AG10803 (cell line): ENCODE measurements around the gene SSH2.

Experiments
- DNase-seq: peaks from one replicate; pipeline ENCODE4 v3.0.0; 2010; ENCODE audit warnings: low read depth
- H3K4me3 ChIP-seq: 2 replicates; pipeline ENCODE4 v1.5.1; 2011; ENCODE audit warnings: mild to moderate bottlenecking, low read length, control low read depth
- TF ChIP-seq, protein P1 (sequence below): conservative IDR thresholded peaks from 2 replicates; pipeline ENCODE4 v1.5.1; 2011; ENCODE audit warnings: mild to moderate bottlenecking, low read length, control low read depth, inconsistent platforms

The SSH2 gene

DNA sequence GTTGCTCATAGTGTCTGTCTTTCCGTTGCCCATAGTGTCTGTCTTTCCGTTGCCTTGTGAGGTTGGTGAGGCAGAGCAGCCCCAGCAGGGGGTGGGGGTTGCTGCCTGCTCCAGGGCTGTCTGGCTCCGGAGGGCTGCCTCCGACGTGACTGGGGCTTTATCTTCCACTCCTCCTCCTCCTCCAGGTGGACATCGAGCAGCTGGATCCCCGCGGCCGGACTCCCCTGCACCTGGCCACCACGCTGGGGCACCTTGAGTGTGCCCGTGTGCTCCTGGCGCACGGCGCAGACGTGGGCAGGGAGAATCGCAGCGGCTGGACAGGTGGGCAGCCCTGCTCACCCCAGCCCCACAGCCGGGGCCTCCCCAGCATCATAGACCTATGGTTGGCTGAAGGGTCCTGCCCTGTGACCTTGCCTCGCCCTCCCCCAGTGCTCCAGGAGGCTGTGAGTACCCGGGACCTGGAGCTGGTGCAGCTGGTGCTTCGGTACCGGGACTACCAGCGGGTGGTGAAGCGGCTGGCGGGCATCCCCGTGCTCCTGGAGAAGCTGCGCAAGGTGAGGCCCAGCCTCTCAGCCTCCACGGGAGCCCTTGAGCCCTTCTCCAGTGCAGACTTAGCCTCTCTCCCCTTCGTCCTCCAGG lies 322.4 kb downstream of the SSH2 start:
- no peak for DNase-seq
- H3K4me3 ChIP-seq = no peak overlapping the region
- TF ChIP-seq, protein P1, sequence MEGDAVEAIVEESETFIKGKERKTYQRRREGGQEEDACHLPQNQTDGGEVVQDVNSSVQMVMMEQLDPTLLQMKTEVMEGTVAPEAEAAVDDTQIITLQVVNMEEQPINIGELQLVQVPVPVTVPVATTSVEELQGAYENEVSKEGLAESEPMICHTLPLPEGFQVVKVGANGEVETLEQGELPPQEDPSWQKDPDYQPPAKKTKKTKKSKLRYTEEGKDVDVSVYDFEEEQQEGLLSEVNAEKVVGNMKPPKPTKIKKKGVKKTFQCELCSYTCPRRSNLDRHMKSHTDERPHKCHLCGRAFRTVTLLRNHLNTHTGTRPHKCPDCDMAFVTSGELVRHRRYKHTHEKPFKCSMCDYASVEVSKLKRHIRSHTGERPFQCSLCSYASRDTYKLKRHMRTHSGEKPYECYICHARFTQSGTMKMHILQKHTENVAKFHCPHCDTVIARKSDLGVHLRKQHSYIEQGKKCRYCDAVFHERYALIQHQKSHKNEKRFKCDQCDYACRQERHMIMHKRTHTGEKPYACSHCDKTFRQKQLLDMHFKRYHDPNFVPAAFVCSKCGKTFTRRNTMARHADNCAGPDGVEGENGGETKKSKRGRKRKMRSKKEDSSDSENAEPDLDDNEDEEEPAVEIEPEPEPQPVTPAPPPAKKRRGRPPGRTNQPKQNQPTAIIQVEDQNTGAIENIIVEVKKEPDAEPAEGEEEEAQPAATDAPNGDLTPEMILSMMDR = no peak

GRCh38 chr17:29603109-29603674 lies 326.8 kb downstream of the SSH2 start:
- TF ChIP-seq, protein P1 = no peak

DNA sequence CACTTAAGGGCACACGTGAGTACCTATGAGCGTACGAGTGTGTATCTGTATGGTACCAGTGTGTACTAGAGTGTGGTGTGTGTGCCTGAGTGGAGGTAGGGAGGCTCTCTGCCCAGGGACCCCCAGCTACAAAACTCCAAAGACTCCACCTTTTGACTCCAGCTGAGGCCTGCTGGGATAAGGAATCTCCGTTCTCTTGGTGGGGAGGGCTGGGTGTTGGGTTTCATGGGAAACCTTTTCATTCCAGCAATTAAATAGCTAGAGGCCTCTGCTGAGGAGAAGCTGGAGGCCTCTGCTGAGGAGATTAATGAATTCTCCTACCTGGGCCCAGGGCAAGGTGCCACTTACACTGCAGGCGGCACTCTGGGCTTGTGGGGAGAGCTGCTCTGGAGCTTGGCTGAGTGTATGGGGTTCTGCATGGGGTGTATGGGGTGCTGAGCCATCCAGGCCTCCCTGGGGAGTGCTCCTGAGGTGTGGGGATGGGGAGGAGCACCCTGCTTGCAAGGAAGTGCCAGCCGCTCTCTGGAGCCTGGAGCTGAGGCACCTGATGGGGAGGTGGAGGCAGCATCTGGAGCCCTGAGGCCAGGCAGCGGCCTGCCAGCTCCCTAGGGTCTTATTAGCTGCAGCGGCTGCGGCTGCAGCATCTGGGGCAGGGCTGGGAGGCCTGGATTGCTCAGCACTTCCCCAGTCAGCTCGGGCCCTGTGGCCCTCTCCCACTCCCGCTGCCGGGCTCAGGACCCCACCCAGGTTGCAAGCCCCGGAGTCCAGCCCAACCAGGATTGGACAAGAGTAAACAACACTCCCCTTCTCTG lies 332.5 kb downstream of the SSH2 start:
- TF ChIP-seq, protein P1 = no peak
- DNase-seq = no peak
- H3K4me3 ChIP-seq = no peak overlapping the region

More at GRCh38 chr17:29603109-29603674, 326.8 kb downstream of the SSH2 start:
- no peak for DNase-seq
- H3K4me3 ChIP-seq = no peak overlapping the region

DNA sequence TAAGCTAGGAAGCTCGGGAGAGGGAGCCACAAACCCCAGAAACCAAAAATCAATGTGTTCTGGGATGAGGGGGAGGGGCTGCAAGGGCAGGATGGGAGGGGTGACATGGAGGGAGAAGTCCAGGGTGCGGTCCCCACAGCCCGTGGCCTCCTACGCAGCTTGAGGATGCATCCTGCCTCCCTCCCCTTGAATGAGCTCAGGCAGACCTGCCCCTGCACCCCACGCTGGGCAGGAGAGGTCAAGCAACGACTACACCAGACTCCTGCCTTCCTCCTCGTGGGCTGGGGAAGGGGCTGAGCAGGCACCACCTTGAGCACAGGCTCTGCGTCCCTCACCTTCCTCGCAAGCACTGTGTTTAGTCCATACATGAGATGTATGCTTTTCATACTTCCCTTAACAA lies 333.2 kb downstream of the SSH2 start:
- DNase-seq = no peak
- TF ChIP-seq, protein P1 = no peak
- H3K4me3 ChIP-seq = no peak overlapping the region

- TF ChIP-seq, protein P1 = no peak
- DNase-seq = no peak
Observed at GRCh38 chr17:29595943-29596774, 333.9 kb downstream of the SSH2 start.

DNA sequence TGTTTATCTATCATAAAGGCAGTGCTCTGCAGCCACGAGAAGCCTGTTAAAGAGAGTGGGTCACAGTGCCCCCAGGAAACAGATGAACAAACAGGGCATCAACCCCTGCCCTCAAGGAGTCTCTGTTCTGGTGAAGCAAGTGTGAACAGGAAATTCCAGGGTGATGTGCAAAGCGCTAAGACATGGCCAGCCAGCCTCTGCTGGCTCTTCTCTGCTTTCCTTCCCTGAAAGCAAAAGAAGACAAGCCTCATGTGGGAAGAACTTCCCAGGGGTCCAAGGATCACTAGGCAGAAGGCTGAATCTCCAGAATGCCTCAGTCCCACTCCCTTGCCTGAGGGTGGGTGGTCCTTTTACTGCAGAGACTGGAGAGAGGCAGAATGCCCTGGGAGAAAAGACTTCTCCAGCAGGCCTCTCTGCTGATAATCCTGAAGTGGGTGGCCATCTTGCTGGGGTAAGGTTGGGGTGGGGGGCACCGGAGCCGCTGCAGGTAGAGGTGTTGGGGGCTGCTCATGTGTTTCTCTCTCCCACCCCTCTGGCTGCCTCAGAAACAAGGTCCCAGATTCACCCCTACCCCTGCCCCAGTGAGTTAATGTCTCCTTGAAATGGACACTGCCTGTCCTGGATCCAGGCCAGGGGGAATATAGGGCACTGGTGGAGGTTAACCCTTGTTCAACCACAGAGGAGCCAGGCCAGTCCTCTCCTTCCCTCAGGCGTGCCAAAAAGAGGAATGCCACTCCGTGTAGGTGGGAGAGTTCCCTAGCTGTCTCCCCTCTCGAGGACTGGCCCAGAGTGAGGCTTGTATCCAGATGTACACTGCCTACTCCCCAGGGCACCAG lies 334.7 kb downstream of the SSH2 start:
- DNase-seq = no peak
- TF ChIP-seq, protein P1 = no peak
- no peak overlapping the region for H3K4me3 ChIP-seq

More at GRCh38 chr17:29595943-29596774, 333.9 kb downstream of the SSH2 start:
- no peak overlapping the region for H3K4me3 ChIP-seq
